IPS-11a (cell line): ENCODE data around the gene THSD4.

Experiments
- H3K4me3 ChIP-seq: one replicate; pipeline ENCODE4 v1.5.1; 2013; ENCODE audit warnings: low read depth, low read length, control low read depth

THSD4 gene

DNA sequence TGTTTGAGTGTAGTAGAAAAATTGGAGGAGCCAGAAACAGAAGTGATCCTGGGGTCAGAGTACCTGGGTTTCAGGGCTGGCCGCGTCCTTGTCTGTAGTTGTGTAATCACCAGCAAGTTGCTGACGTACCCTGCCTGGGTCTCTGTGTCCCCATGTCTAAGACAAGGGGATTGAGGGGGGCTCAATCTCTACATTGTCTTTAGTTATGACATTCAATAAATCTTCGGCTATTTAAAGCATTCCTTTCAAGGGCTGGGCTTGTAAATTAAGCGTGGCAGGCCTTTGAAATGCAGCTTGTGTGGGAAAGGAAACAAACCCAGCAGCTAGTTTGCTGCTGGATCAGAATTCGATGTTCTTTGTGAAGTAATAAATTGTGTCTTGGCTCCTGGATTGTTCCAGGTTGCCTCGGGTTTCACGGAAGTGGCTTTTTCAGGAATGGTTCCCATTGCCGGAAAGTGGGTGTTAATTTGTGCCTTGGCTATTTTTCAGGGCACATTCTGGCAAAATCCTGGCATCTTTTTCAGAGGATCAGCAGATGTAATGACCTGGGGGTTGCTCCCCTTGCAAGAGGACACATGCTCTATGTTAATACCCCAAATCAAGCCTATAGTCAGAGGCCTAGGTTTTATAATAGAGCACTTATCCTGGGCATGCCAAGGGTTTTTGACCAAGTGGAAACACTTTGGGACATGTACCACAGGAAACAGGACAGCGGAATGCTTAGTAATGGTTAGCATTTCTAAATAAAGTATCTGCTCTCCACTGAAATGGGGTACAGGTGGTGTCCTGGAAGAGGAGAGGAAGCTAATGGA, 400.3 kb downstream of the THSD4 start:
- H3K4me3 ChIP-seq: no peak overlapping the region

DNA sequence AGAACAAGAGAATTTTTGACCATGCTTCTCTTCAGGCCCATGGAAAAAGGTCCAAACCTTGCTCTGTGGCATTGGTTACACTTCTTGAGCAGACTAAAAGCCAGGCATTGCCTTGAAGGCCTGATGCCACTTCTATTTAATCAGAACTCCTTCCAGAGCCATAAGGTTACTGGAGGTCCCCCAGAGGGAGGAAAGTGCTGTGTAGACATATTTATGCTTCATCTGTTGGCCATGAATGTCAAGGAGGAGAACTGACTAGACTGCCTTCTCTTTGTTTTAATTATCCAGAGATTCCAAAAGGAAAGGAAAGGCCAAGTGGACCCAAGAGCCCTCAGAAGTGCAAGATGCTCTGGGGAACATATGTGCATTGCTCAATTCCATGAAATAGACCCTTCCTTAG, 402.5 kb downstream of the THSD4 start:
- H3K4me3 ChIP-seq: no peak overlapping the region

- no peak overlapping the region for H3K4me3 ChIP-seq
Observed at GRCh38 chr15:71518661-71519060, 403.4 kb downstream of the THSD4 start.

DNA sequence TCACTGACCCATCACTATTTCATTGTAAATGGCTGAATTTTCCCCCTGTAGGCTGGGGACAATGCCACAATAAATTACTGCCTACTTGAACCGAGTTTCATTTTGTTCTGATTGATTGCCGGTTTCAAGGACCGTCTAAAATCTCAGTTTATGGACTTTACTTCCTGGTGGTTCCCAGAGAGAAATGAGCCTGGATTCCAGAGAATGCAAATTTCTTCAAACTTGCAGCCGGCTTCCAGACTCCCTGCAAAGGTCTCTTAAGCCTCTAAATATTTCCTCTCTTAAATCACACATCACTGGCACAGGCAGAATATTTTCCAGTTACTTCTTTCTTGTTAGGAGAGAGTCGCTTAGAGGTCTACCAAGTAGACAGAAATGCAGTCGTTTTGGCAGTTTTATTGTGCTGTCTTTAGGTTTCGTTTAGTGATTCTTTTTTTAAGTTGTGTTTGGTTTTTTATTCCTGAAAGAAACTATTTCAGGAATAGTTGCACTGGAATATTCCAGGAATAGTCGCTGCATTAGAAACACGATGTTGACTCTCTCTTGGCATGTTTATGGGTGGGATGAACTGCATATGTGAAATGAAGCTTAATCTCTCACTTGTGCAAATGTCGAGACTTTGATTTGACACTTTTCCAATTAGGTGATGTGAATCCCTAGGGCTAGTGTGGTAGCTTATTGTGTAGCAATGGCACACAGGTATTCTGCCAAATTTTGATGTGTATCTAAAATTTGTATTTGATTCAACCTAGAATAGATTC, 411.0 kb downstream of the THSD4 start:
- H3K4me3 ChIP-seq: no peak overlapping the region

DNA sequence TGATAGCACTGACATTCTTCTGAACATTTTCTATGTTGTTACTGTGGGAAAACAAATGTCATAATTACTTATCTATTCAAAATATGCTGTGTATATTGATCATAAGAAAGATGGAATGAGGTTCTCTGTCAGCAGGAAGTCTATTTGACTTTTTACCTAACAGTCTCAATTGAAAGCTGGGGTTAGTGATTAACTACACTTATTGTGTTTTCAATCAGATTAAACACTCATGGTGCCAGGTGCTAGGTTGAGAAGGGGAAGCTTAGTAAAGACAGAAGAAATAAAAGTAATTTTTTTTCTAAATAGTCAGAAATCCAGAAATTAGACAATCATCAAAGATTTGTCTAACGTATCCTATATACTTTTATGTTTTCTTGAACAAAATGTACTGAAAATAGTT, 414.1 kb downstream of the THSD4 start:
- H3K4me3 ChIP-seq: no peak overlapping the region

DNA sequence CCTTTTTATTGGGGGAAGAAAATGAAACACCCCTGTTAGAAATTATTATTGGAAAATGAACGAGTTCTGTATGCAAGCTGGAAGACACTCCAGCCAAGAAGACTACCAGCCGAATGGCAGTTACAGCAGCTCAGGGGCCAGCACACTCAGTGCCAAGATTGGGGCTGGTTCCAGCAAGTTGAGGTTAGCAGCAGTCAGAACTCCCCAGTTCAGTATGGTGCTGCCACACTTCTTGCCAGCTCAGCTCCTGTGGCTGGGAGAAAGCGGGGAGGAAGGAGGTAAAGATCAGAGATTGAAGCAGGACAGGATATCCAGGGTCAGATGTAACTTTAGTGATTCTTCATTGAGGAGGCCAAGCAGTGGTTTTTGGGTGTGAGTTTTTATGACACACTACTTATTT, 414.8 kb downstream of the THSD4 start:
- H3K4me3 ChIP-seq: no peak overlapping the region

DNA sequence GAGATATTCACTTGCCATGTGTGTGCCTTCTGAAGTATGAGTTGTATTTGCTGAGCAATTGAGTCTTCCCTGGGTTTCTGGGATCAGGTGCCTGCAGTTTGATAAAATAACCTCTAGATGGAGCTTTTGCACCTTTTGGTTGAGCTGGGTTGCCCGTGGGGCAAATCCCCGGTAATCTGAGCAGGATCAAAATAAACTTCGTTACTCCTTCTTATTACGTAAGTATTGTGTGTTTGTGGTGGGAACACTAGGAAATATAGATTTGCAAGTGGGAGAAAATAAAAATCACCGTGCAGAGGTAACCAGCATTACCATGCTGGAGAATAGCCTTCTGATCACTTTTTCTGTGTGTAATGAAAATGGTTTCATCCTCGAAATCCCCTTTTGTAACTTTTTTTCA, 417.7 kb downstream of the THSD4 start:
- H3K4me3 ChIP-seq: no peak overlapping the region

- no peak overlapping the region for H3K4me3 ChIP-seq
Observed at GRCh38 chr15:71538181-71538580, 422.9 kb downstream of the THSD4 start.

DNA sequence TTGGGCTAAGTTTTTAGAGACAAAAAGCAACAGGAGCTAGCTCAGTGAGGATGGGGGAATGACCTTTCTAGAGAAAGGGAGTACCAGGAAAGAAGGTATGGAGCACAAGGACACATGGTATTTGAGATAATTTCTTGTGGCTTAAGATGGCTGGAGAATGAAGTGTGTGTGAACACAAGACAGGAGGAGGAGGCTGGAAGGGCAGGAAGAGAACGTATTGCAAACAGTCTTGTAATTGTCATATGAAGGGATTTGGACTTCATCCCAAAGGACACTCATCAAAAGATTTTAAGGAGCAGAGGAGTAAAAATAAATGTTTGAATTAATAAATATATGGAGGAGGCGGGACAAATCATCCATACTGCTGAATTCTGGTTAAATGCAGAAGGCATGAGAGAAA, 426.5 kb downstream of the THSD4 start:
- no peak overlapping the region for H3K4me3 ChIP-seq

DNA sequence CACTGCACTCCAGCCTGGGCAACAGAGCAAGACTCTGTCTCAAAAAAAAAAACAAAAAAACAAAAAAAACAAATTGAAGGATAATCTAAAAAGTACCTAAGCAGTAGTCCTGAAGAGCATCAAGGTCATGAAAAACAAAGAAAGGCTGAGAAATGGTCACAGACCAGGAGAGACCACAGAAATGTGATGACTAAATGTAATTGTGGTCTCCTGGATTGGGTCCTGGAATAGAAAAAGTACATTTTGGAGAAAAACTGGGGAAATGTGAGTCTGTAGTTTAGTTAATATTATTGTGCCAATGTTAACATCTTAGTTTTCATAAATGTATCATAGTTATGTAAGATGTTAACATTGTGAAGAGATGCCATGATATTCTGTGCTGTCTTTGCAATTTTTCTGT, 427.6 kb downstream of the THSD4 start:
- H3K4me3 ChIP-seq: no peak overlapping the region

DNA sequence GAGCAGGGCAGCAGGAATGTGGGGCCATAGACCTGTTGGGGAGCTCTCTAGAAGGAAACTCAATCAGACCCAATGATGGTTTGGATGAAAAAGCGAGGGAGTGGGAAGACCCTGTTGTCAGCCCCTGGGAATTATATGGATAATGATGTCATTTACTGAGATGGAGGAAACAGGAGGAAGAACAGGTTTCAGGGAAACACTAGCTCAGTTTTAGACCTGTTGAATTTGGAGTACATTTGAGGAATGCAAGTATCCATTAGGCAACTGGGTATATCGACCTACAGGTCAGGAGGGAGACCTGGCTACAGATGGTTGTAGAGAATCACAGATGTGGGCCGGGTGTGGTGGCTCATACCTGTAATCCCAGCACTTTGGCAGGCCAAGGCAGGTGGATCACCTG, 428.1 kb downstream of the THSD4 start:
- no peak overlapping the region for H3K4me3 ChIP-seq

DNA sequence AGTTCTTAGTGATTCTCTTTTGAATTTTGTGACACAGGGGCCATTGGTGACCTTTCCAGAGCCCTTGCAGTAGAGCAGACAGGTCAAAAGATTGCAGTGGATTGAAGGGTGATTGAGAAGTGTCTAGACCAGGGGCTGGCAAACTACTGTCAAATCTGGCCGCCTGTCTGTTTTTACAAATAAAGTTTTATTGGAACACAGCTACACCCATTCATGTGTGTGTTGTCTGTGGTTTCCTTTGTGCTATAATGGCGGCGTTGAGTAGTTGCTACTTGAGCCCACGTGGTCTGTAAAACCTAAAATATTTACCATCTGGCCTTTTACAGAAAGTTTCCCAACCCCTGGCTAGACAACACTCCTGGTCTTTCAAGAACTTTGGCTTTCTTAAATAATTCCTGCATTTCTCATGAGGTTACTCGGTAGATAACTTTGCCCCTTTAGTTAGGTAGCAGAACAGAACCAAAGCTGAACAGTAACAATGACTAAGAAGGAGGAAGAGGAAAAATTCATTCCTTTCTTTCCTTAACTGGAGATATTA, 430.0 kb downstream of the THSD4 start:
- H3K4me3 ChIP-seq: no peak overlapping the region

GRCh38 chr15:71545923-71546322, 430.7 kb downstream of the THSD4 start:
- H3K4me3 ChIP-seq: no peak overlapping the region

DNA sequence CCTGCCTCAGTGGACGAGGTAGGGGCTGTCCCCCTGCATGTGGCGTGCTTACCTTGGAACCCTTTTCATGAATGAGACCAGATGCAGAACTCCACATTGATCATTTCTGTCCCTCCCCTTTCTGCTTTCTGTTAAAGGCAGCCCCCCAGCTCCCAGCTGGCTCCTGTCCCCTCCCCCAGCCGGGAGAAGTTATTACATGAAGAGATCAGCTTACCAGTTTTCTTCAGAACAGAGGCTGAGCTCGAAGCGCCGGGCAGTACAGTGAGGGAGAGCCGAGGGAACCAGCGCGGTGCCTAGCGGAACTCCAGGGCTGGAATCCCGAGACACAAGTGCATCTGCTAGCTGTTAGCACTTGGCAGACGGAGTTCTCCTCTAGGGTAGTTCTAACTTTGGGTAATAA, 431.7 kb downstream of the THSD4 start:
- no peak overlapping the region for H3K4me3 ChIP-seq

DNA sequence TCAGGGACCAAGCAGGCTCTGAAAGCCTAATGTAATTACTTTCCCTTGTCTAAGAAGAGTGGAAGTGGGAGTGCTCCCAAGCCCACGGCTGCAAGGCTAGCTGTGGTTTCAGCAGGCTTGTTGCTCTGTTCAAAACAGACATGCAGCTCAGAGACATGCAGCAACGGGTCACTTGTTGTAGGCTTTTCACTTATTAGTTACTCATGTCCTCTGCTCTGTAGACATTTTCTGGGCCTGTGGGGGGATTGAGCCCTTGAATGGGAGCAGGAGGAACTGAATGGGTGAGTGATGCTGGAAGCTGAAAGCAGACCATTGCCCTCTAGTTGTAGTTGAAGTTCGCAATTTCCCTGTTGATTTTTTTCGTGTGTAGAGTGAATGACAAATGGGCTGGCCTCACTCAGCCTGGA, 433.1 kb downstream of the THSD4 start:
- no peak overlapping the region for H3K4me3 ChIP-seq

DNA sequence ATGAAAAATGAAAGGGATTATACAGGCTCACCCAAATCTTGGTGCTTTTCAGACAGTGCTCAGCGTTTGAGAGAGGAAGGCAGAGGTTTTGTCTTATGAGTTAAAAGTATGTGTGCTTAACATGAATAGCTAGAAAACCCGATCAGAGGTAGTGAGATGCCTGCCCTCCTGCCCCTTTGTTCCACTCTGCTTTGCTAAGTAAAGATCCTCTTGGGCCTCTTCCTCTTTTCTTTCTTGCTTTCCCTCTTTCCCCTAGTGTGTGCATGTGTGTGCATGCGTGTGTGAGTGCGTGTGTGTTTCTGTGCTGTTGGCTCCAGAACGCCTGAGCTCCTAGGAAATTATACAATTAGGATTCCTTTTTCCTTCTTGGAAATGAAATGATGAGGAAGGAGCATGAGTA, 433.8 kb downstream of the THSD4 start:
- no peak overlapping the region for H3K4me3 ChIP-seq

- no peak overlapping the region for H3K4me3 ChIP-seq
Observed at GRCh38 chr15:71549697-71550096, 434.4 kb downstream of the THSD4 start.

- H3K4me3 ChIP-seq: no peak overlapping the region
Observed at GRCh38 chr15:71551566-71551965, 436.3 kb downstream of the THSD4 start.

- H3K4me3 ChIP-seq: no peak overlapping the region
Observed at GRCh38 chr15:71559098-71559497, 443.8 kb downstream of the THSD4 start.

- H3K4me3 ChIP-seq: no peak overlapping the region
Observed at GRCh38 chr15:71559616-71560015, 444.3 kb downstream of the THSD4 start.

GRCh38 chr15:71562251-71562650, 447.0 kb downstream of the THSD4 start:
- H3K4me3 ChIP-seq: no peak overlapping the region

DNA sequence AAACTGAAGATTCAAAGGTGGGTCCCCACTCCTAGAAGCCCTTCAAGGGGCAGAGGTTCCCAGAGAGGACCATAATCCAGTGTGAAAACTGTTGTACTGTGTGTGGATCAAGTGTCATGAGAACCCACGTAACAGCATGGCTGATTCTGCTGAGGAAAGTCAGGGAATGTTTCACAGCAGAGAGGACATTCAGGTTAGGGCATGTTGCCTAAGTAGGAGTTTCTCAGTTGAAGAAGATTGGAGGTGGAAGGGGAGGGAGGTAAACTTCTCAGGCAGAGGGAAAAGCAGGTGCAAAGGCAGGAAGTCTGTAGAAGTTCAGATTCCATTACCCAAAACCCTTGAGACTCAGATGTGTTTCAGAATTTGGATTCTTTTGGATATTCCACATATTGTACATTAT, 448.9 kb downstream of the THSD4 start:
- no peak overlapping the region for H3K4me3 ChIP-seq
